NCI-H1436 treated with DMSO at 0.1 percent for 48 hours (cell line): Measurements from ENCODE around the gene ACOX3.
"Not testable (repeated sequence)": the region's sequence is repeated elsewhere in the genome, so short reads cannot be mapped to it uniquely, and the experiment has no call there.

ENCODE experiments used
- DNase-seq: peaks from one replicate; lab custom pipeline; 2025; lab: John Stamatoyannopoulos, UW

The ACOX3 gene

GRCh38 chr4:8350841-8351461 is 89.6 kb downstream of the ACOX3 start:
- DNase-seq, result no peak

GRCh38 chr4:8350352-8350751 is 90.2 kb downstream of the ACOX3 start:
- no peak for DNase-seq

GRCh38 chr4:8349664-8350236 is 90.8 kb downstream of the ACOX3 start:
- no peak for DNase-seq

GRCh38 chr4:8349236-8349635 is 91.3 kb downstream of the ACOX3 start:
- not testable (repeated sequence) for DNase-seq

- no peak for DNase-seq
Measured at GRCh38 chr4:8348071-8348470, 92.5 kb downstream of the ACOX3 start.

GRCh38 chr4:8347660-8348059 is 92.9 kb downstream of the ACOX3 start:
- DNase-seq, result no peak

- no peak for DNase-seq
Measured at GRCh38 chr4:8346838-8347605, 93.5 kb downstream of the ACOX3 start.

GRCh38 chr4:8345946-8346814 is 94.3 kb downstream of the ACOX3 start:
- no peak for DNase-seq

GRCh38 chr4:8345053-8345945 is 95.2 kb downstream of the ACOX3 start:
- DNase-seq, result no peak

- no peak for DNase-seq
Measured at GRCh38 chr4:8344377-8344776, 96.1 kb downstream of the ACOX3 start.

GRCh38 chr4:8343967-8344331 is 96.6 kb downstream of the ACOX3 start:
- DNase-seq, result no peak

GRCh38 chr4:8343262-8343966 is 97.1 kb downstream of the ACOX3 start:
- no peak for DNase-seq

GRCh38 chr4:8342651-8343261 is 97.8 kb downstream of the ACOX3 start:
- no peak for DNase-seq

- DNase-seq, result no peak
Measured at GRCh38 chr4:8341691-8342090, 98.8 kb downstream of the ACOX3 start.

GRCh38 chr4:8341281-8341680 is 99.2 kb downstream of the ACOX3 start:
- not testable (repeated sequence) for DNase-seq

GRCh38 chr4:8340781-8341241 is 99.7 kb downstream of the ACOX3 start:
- DNase-seq, result no peak

- DNase-seq, result no peak
Measured at GRCh38 chr4:8338351-8338961, 102.1 kb downstream of the ACOX3 start.

- DNase-seq, result no peak
Measured at GRCh38 chr4:8336412-8337075, 104.0 kb downstream of the ACOX3 start.

- DNase-seq, result no peak
Measured at GRCh38 chr4:8335848-8336247, 104.7 kb downstream of the ACOX3 start.
